AG08396 (cell line): Measurements from ENCODE around the gene EMC8.

Experiments used
- DNase-seq: peaks from one replicate; pipeline ENCODE4 v3.0.0; 2012; ENCODE audit warnings: low spot score, mixed read lengths

EMC8 gene

GRCh38 chr16:85781695-85782370 is 17.5 kb downstream of the EMC8 start:
- DNase-seq, result peak; percentile 85

- no peak for DNase-seq
Measured at GRCh38 chr16:85781156-85781555, 18.2 kb downstream of the EMC8 start.

GRCh38 chr16:85780281-85780680 is 19.1 kb downstream of the EMC8 start:
- no peak for DNase-seq

- no peak for DNase-seq
Measured at GRCh38 chr16:85778873-85779272, 20.5 kb downstream of the EMC8 start.

GRCh38 chr16:85777583-85778310 is 21.6 kb downstream of the EMC8 start:
- DNase-seq, result no peak

- no peak for DNase-seq
Measured at GRCh38 chr16:85774811-85775210, 24.5 kb downstream of the EMC8 start.

- DNase-seq, result no peak
Measured at GRCh38 chr16:85774136-85774535, 25.2 kb downstream of the EMC8 start.

GRCh38 chr16:85773044-85773443 is 26.3 kb downstream of the EMC8 start:
- DNase-seq, result no peak

GRCh38 chr16:85770741-85771140 is 28.6 kb downstream of the EMC8 start:
- DNase-seq, result no peak

GRCh38 chr16:85768199-85768598 is 31.1 kb downstream of the EMC8 start:
- no peak for DNase-seq

- peak; percentile 90 for DNase-seq
Measured at GRCh38 chr16:85767531-85767930, 31.8 kb downstream of the EMC8 start.

- DNase-seq, result no peak
Measured at GRCh38 chr16:85765767-85766166, 33.6 kb downstream of the EMC8 start.

GRCh38 chr16:85765211-85765610 is 34.1 kb downstream of the EMC8 start:
- no peak for DNase-seq

- DNase-seq, result no peak
Measured at GRCh38 chr16:85763616-85764015, 35.7 kb downstream of the EMC8 start.

- DNase-seq, result no peak
Measured at GRCh38 chr16:85762970-85763369, 36.4 kb downstream of the EMC8 start.

- DNase-seq, result no peak
Measured at GRCh38 chr16:85761861-85762260, 37.5 kb downstream of the EMC8 start.

GRCh38 chr16:85759631-85760419 is 39.5 kb downstream of the EMC8 start:
- DNase-seq, result no peak

- DNase-seq, result no peak
Measured at GRCh38 chr16:85759136-85759535, 40.2 kb downstream of the EMC8 start.

- DNase-seq, result peak; percentile 51
Measured at GRCh38 chr16:85757341-85757822, 42.0 kb downstream of the EMC8 start.

- DNase-seq, result no peak
Measured at GRCh38 chr16:85755929-85756768, 43.2 kb downstream of the EMC8 start.

- DNase-seq, result no peak
Measured at GRCh38 chr16:85754413-85754812, 44.9 kb downstream of the EMC8 start.

- DNase-seq, result no peak
Measured at GRCh38 chr16:85753976-85754375, 45.4 kb downstream of the EMC8 start.
